Measurements from ENCODE around the gene LEMD3.
A peak's percentile ranks its signal among the peaks of the same experiment; 100 is the strongest.

Gene LEMD3

DNA sequence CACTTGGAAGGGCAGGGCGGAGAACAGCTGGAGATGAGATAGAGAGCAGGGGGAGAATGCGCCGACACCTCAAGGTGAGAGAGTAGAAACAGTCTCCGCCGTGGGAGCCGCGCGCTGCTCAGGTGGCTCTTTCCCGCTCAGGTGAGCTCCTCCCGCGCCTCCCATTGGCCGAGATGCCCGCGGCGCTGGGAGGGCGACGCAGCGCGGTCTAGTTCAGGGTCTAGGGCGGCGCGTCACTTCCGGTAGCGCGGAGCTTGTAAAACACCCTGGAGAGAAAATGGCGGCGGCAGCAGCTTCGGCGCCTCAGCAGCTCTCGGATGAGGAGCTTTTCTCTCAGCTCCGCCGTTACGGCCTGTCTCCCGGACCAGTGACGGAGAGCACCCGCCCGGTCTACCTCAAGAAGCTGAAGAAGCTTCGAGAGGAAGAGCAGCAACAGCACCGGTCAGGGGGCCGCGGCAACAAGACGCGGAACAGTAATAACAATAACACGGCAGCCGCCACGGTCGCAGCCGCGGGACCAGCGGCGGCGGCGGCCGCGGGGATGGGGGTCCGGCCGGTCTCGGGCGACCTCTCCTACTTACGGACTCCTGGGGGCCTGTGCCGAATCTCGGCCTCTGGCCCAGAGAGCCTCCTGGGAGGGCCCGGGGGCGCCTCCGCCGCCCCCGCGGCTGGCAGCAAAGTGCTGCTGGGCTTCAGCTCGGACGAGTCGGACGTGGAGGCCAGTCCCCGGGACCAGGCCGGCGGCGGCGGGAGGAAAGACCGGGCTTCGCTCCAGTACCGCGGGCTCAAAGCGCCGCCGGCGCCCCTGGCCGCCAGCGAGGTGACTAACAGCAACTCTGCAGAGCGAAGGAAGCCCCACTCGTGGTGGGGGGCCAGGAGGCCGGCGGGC lies at the start of gene LEMD3 (continued):
- TF ChIP-seq ZNF76 (tag by site-specific recombination; IDR thresholded peaks at IDR 0.05; ENCODE audit: borderline replicate concordance, low read depth), result no peak; the same call in 1 of the 2 replicates
- TF ChIP-seq SETDB1 (IDR thresholded peaks at IDR 0.05; ENCODE audit: insufficient read length, low read length), result peak; percentile 72
- no peak for TF ChIP-seq ZNF48 (tag by site-specific recombination; IDR thresholded peaks at IDR 0.05)
- no peak for TF ChIP-seq ZBTB8A (tag by site-specific recombination; IDR thresholded peaks at IDR 0.05)
- peak; percentile 65; the same call in 1 of the 2 replicates for TF ChIP-seq WT1 (tag by site-specific recombination; IDR thresholded peaks at IDR 0.05)
- TF ChIP-seq ZNF239 (tag by site-specific recombination; IDR thresholded peaks at IDR 0.05), result no peak
- TF ChIP-seq, protein P1, sequence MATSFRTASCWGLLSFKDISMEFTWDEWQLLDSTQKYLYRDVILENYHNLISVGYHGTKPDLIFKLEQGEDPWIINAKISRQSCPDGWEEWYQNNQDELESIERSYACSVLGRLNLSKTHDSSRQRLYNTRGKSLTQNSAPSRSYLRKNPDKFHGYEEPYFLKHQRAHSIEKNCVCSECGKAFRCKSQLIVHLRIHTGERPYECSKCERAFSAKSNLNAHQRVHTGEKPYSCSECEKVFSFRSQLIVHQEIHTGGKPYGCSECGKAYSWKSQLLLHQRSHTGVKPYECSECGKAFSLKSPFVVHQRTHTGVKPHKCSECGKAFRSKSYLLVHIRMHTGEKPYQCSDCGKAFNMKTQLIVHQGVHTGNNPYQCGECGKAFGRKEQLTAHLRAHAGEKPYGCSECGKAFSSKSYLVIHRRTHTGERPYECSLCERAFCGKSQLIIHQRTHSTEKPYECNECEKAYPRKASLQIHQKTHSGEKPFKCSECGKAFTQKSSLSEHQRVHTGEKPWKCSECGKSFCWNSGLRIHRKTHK (tag by site-specific recombination; IDR thresholded peaks at IDR 0.05), result no peak
- no peak for TF ChIP-seq HOXA7 (CRISPR knock-in tag; IDR thresholded peaks at IDR 0.05; ENCODE audit: borderline replicate concordance)
- TF ChIP-seq, protein P2, sequence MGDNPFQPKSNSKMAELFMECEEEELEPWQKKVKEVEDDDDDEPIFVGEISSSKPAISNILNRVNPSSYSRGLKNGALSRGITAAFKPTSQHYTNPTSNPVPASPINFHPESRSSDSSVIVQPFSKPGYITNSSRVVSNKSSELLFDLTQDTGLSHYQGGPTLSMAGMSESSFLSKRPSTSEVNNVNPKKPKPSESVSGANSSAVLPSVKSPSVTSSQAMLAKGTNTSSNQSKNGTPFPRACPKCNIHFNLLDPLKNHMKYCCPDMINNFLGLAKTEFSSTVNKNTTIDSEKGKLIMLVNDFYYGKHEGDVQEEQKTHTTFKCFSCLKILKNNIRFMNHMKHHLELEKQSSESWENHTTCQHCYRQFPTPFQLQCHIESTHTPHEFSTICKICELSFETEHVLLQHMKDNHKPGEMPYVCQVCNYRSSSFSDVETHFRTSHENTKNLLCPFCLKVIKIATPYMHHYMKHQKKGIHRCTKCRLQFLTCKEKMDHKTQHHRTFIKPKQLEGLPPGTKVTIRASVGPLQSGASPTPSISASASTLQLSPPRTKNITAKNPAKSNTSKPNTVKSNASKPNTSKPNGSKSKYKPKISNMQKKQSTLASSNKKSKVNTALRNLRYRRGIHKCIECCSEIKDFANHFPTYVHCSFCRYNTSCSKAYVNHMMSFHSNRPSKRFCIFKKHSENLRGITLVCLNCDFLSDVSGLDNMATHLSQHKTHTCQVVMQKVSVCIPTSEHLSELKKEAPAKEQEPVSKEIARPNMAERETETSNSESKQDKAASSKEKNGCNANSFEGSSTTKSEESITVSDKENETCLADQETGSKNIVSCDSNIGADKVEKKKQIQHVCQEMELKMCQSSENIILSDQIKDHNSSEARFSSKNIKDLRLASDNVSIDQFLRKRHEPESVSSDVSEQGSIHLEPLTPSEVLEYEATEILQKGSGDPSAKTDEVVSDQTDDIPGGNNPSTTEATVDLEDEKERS (tag by site-specific recombination; IDR thresholded peaks at IDR 0.05), result no peak
- no peak for TF ChIP-seq ZNF510 (tag by site-specific recombination; IDR thresholded peaks at IDR 0.05; ENCODE audit: insufficient replicate concordance)
- TF ChIP-seq OVOL3 (tag by site-specific recombination; IDR thresholded peaks at IDR 0.05), result no peak
- TF ChIP-seq, protein P3, sequence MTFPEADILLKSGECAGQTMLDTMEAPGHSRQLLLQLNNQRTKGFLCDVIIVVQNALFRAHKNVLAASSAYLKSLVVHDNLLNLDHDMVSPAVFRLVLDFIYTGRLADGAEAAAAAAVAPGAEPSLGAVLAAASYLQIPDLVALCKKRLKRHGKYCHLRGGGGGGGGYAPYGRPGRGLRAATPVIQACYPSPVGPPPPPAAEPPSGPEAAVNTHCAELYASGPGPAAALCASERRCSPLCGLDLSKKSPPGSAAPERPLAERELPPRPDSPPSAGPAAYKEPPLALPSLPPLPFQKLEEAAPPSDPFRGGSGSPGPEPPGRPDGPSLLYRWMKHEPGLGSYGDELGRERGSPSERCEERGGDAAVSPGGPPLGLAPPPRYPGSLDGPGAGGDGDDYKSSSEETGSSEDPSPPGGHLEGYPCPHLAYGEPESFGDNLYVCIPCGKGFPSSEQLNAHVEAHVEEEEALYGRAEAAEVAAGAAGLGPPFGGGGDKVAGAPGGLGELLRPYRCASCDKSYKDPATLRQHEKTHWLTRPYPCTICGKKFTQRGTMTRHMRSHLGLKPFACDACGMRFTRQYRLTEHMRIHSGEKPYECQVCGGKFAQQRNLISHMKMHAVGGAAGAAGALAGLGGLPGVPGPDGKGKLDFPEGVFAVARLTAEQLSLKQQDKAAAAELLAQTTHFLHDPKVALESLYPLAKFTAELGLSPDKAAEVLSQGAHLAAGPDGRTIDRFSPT (tag by site-specific recombination; IDR thresholded peaks at IDR 0.05), result peak; percentile 79
- TF ChIP-seq ZNF302 (tag by site-specific recombination; IDR thresholded peaks at IDR 0.05; ENCODE audit: low read depth), result no peak
- no peak for TF ChIP-seq ZNF530 (tag by site-specific recombination; IDR thresholded peaks at IDR 0.05; ENCODE audit: low read depth)
- no peak for TF ChIP-seq ZBTB1 (tag by site-specific recombination; IDR thresholded peaks at IDR 0.05)
- TF ChIP-seq, protein P4, sequence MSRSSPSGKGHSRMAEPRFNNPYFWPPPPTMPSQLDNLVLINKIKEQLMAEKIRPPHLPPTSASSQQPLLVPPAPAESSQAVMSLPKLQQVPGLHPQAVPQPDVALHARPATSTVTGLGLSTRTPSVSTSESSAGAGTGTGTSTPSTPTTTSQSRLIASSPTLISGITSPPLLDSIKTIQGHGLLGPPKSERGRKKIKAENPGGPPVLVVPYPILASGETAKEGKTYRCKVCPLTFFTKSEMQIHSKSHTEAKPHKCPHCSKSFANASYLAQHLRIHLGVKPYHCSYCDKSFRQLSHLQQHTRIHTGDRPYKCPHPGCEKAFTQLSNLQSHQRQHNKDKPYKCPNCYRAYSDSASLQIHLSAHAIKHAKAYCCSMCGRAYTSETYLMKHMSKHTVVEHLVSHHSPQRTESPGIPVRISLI (tag by site-specific recombination; IDR thresholded peaks at IDR 0.05), result no peak
- TF ChIP-seq ZNF184 (tag by site-specific recombination; IDR thresholded peaks at IDR 0.05), result no peak
- no peak for TF ChIP-seq ZNF791 (tag by site-specific recombination; IDR thresholded peaks at IDR 0.05)
- TF ChIP-seq GLIS2 (tag by site-specific recombination; IDR thresholded peaks at IDR 0.05), result peak; percentile 79
- peak; percentile 82 for TF ChIP-seq ZNF501 (tag by site-specific recombination; IDR thresholded peaks at IDR 0.05)
- TF ChIP-seq ZNF324 (tag by site-specific recombination; IDR thresholded peaks at IDR 0.05), result no peak
- no peak for TF ChIP-seq ZBTB48 (tag by site-specific recombination; IDR thresholded peaks at IDR 0.05)
- peak; percentile 11; the same call in 1 of the 2 replicates for TF ChIP-seq ZSCAN30 (tag by site-specific recombination; IDR thresholded peaks at IDR 0.05)
- TF ChIP-seq ZNF544 (tag by site-specific recombination; IDR thresholded peaks at IDR 0.05), result no peak
- no peak for TF ChIP-seq ZNF654 (tag by site-specific recombination; IDR thresholded peaks at IDR 0.05; ENCODE audit: low read depth)
- no peak for TF ChIP-seq IKZF3 (tag by site-specific recombination; IDR thresholded peaks at IDR 0.05)
- TF ChIP-seq, protein P5, sequence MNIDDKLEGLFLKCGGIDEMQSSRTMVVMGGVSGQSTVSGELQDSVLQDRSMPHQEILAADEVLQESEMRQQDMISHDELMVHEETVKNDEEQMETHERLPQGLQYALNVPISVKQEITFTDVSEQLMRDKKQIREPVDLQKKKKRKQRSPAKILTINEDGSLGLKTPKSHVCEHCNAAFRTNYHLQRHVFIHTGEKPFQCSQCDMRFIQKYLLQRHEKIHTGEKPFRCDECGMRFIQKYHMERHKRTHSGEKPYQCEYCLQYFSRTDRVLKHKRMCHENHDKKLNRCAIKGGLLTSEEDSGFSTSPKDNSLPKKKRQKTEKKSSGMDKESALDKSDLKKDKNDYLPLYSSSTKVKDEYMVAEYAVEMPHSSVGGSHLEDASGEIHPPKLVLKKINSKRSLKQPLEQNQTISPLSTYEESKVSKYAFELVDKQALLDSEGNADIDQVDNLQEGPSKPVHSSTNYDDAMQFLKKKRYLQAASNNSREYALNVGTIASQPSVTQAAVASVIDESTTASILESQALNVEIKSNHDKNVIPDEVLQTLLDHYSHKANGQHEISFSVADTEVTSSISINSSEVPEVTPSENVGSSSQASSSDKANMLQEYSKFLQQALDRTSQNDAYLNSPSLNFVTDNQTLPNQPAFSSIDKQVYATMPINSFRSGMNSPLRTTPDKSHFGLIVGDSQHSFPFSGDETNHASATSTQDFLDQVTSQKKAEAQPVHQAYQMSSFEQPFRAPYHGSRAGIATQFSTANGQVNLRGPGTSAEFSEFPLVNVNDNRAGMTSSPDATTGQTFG (tag by site-specific recombination; IDR thresholded peaks at IDR 0.05; ENCODE audit: borderline replicate concordance), result no peak
- TF ChIP-seq SP3 (tag by site-specific recombination; IDR thresholded peaks at IDR 0.05), result peak; percentile 77

Measured in HEK293 (cell line).